BJ (cell line): ENCODE results near the gene TMEM266. TPM values are rescaled to one million over a fixed set of nuclear protein-coding genes. Genes with fewer than 3 reads are reported as not detected.
"Not testable (repeated sequence)": the region's sequence is repeated elsewhere in the genome, so short reads cannot be mapped to it uniquely, and the experiment has no call there.

ENCODE experiments used
- CTCF ChIA-PET: fragments of 350-600 bp; formaldehyde crosslinking; extraction: SDS; loops from one replicate; lab custom pipeline; 2021; ENCODE audit warnings: antibody characterized with exemption, inconsistent platforms; lab: Yijun Ruan, JAX
- POLR2A ChIA-PET: fragments of 300-600 bp; sonication (Branson Sonifier 250); formaldehyde crosslinking; extraction: SDS; loops from one replicate; lab custom pipeline; 2021; ENCODE audit warnings: antibody characterized with exemption; lab: Charles Lee
- DNase-seq: peaks from one replicate; pipeline ENCODE4 v3.0.0-alpha.2; 2011; ENCODE audit warnings: low read depth
- H3K27me3 ChIP-seq: 2 replicates; pipeline ENCODE4 v1.6.0; 2011; ENCODE audit warnings: low read length; ENCODE audit not compliant: control insufficient read depth, insufficient read depth
- H3K36me3 ChIP-seq: 2 replicates; pipeline ENCODE4 v1.5.1; 2011; ENCODE audit warnings: low read length; ENCODE audit not compliant: control insufficient read depth, insufficient read depth
- H3K4me3 ChIP-seq: 2 replicates; pipeline ENCODE4 v1.5.1; 2011; ENCODE audit warnings: low read depth, mild to moderate bottlenecking, control low read depth, low read length
- CTCF ChIP-seq: IDR thresholded peaks from 2 replicates; pipeline ENCODE4 v1.5.1; 2011; ENCODE audit warnings: low read depth, mild to moderate bottlenecking, control low read depth, inconsistent platforms, low read length, moderate library complexity; ENCODE audit not compliant: insufficient read depth
- polyA minus RNA-seq: library from RNA; depleted of rRNA, polyadenylated mRNA; stranded (reverse); fragments of >200 nt; gene quantifications from 2 replicates; pipeline ENCODE4 v1.2.3, GENCODE V29; 2011; rRNA and poly(A)+ RNA removed
- polyA plus RNA-seq: library from polyadenylated mRNA; depleted of rRNA; stranded (reverse); fragments of >200 nt; gene quantifications from 2 replicates; pipeline ENCODE4 v1.2.3, GENCODE V29; 2011; rRNA removed

The TMEM266 gene
- polyA plus RNA-seq (0.07 and 0.18 TPM in 2 replicates), polyA minus RNA-seq (0.10 TPM in 1 of 2 replicates, not detected in the other)

GRCh38 chr15:76059320-76060117 lies at the start of gene TMEM266:
TSS of gene TMEM266 (plus strand) at chr15:76059985. CDS start at chr15:76134264, 74,279 bp downstream.
- H3K4me3 ChIP-seq, result peak within 1 kb of the TSS; percentile 56
- no peaks in the 10 kb centered on the region for H3K36me3 ChIP-seq
- POLR2A ChIA-PET, result no interaction called here
- CTCF ChIA-PET, result interaction anchor here (0.9 to 8.8 kb wide), 11 partner anchors 12 to 248 kb away, joined by 3 to 137 read pairs (median 5); no protein-coding TSS in a partner anchor
- no peak for DNase-seq
- H3K27me3 ChIP-seq, result peaks cover 34% of the 10 kb centered on the region
- TF ChIP-seq CTCF, result no peak

GRCh38 chr15:76010613-76011012 lies 49.2 kb upstream of the TMEM266 start:
- Histone ChIP-seq H3K36me3 (no peaks in the 10 kb centered on the region), H3K27me3 (no peaks in the 10 kb centered on the region; the same call in 1 of the 2 replicates), H3K4me3 (no peak overlapping the region)
- CTCF ChIA-PET, result no interaction called here
- no peak for TF ChIP-seq CTCF
- POLR2A ChIA-PET, result no interaction called here
- DNase-seq, result no peak

DNA sequence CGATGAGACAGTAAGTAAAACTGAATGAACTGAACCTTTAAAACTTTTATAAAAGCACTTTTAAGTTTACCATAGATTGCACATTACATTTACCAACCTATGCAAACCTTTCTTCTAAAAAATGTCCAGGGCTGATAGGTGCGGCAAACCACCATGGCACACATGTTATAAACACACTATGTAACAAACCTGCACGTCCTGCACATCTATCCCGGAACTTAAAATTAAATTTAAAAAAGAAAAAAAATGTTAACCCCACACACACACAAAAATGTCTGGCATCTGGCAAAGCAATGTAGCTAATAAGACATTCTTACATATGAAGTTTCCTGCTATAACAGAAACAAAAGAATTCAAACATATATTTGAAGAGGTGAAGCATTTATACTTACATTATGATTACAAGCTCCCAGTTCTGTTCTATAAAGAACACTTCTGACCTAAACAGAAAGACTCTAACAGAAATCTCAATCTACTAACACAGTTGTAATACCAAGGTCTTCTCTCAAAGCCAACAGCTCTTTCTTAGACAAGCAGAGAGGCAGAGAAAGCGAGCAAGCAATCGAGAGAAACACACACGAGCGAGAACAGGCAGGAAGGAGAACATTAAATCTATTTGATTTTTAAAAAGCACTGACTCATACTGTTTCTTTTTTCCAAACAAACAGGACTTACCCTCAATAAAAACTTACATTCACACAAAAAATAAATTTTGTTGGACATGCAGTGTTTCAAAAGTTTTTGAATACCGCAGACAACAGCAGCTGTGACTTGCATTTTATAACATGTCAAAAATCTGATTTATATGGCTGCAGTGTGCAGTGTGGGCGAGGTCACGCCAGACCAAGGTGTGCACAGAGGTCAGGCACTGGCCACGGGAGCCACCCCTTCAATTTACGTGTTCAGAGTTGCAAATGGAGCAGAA lies 47.9 kb upstream of the TMEM266 start, which contains the start of gene NRG4:
TSS of gene NRG4 (minus strand) at position 798 of the 925 bp plus-strand sequence. CDS start 1,194 bp downstream, outside the sequence.
- Histone ChIP-seq H3K27me3 (no peaks in the 10 kb centered on the region; the same call in 1 of the 2 replicates), H3K4me3 (no peak within 1 kb of the TSS), H3K36me3 (no peaks in the 10 kb centered on the region)
- no peak for TF ChIP-seq CTCF
- ChIA-PET CTCF (interaction anchor here (0.6 to 1.3 kb wide), 5 partner anchors 8 to 128 kb away, joined by 3 to 5 read pairs (median 5); no protein-coding TSS in a partner anchor), POLR2A (no interaction called here)
- DNase-seq, result no peak

DNA sequence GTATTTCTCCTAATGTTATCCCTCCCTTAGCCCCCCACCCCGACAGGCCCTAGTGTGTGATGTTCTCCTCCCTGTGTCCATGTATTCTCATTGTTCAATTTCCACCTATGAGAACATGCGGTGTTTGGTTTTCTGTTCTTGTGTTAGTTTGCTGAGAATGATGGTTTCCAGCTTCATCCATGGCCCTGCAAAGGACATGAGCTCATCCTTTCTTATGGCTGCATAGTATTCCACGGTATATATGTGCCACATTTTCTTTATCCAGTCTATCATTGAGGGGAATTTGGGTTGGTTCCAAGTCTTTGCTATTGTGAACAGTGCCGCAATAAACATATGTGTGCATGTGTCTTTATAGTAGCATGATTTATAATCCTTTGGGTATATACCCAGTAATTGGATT lies 46.3 kb upstream of the TMEM266 start:
- H3K36me3 ChIP-seq, H3K4me3 ChIP-seq, H3K27me3 ChIP-seq, DNase-seq, POLR2A ChIA-PET, CTCF ChIA-PET: not testable (repeated sequence)

DNA sequence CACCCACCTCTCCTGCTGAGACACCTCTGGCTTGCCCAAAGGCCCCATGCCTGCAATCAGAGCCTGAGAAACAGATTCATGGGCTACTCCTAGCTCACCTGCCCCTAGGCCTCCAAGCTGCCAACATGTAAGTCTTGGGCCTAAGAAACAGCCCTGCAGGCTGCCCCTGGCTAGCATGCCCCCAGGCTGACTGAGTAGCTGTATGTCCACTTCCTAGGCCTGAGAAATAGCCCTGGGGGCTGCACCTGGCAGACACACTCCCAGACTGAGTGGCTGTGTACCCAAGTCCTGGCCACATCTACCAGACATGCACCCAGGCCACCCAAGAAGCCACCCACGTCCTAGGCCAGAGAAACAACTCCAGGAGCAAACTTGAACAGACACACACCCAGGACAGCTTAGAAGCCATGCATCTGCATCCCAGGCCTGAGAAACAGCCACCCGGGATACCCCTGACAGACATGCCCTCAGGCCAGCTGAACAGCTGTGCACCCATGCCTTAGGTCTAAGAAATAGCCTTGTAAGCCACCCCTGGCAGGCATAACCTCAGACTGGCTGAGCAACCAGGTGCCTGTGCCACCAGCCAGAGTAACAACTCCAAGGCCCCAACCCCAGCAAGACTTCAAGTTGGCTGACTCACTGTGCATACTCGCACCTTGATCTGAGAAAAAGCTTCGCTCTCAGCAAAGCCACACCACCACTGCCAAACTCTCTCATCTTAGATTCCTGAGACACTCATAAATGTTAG lies 35.6 kb upstream of the TMEM266 start:
- H3K4me3 ChIP-seq, result no peak overlapping the region
- POLR2A ChIA-PET, result no interaction called here
- no peak for TF ChIP-seq CTCF
- CTCF ChIA-PET, result interaction anchor here (0.7 to 1.4 kb wide), 3 partner anchors 95 to 1679 kb away, joined by 3 to 6 read pairs (median 3); no protein-coding TSS in a partner anchor
- no peak for DNase-seq
- H3K27me3 ChIP-seq, result peaks cover 2% of the 10 kb centered on the region; the same call in 1 of the 2 replicates
- no peaks in the 10 kb centered on the region for H3K36me3 ChIP-seq
